Putamen (tissue), 1 donor: ENCODE measurements around the gene MELTF.

ENCODE experiments used
- DNase-seq: peaks from one replicate; pipeline ENCODE4 v3.0.0-alpha.2; 2016; ENCODE audit warnings: low spot score

The MELTF gene

GRCh38 chr3:196994056-196994455 is 35.6 kb downstream of the MELTF start:
- no peak for DNase-seq

GRCh38 chr3:196992461-196993065 is 37.1 kb downstream of the MELTF start:
- DNase-seq = no peak

DNA sequence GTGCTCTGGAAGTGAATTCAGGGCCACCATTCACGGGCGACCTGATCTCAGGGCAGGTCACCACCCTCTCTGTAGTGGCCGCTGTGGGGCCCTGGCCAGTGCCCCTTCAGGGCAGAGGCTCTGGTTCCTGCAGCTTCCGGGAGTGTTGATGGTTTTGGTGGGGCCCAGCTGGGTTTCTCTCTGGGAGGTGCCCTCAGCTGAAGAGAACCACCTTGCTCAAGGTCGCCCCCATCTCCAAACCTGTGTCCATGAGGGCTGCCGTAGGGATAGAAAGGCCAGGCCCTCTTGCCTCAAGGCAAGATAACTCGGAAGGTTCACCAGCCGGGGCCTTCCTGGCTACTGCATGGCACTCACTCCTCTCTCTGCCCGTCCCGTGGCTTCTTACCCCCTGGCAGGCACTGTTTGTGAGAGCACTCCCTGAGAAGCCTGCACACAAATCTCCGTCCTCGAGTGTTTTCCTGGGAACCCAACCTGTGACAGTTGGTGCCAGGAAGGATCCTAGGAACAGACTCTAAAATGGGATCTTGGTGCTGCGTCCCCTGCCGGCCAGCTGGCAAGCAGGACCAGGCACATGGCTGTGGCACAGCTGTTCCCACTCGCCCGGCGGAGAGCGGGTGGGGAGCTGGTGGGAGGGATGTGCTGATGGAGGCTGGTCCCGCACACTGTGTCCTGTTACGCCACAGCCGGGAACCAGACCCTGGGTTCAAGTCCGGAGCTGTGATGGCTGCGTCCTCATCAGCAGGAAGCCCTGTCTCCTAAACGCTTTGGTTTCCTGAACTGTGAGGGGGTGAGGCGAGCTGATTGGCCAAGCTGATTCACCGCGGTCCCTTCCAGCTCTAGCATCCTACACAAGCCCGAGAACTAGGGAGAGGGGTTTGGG is 37.8 kb downstream of the MELTF start:
- no peak for DNase-seq

DNA sequence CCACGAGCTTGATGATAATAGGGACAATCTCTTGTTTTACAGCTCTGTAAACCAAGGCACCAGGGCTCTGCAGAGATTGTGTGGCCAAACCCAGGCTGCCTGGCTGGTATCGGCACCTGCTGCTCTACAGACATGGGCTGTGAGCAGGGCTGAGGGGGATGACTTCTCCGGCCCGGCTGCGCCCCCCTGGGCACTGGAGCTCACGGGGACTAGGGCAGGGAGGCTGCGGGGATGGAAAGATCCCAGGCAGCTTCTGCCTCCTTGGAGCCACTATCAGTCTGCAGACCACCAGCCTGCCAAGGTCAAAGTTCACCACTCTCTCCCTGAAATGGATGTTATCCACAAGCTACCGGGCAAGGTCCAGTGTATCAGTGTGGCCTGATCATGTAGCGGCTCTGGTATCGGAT is 39.0 kb downstream of the MELTF start:
- no peak for DNase-seq

DNA sequence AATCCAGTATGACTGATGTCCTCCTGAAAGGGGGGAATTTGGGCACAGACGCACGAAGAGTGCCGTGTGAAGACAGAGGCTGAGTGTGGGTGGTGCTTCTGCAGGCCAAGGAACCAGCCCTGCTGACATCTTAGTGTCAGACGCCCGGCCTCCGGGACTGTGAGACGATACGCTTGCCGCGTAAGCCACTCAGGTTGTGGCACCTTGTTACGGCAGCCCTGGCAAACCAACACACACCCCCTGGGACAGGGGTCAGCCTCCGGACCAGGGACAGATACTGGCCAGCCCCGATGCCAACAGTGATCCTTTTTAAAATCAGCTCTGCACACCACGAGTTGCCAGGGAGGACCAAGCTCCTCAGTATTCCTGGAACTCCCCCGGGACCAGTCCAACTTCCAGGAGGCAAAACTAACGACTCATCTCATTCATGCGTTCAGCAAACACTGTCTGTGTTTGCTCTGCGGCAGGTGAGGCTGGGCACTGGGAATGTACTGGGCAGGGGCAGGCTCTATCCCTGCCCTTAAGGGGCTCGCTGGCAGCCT is 39.8 kb downstream of the MELTF start:
- no peak for DNase-seq

DNA sequence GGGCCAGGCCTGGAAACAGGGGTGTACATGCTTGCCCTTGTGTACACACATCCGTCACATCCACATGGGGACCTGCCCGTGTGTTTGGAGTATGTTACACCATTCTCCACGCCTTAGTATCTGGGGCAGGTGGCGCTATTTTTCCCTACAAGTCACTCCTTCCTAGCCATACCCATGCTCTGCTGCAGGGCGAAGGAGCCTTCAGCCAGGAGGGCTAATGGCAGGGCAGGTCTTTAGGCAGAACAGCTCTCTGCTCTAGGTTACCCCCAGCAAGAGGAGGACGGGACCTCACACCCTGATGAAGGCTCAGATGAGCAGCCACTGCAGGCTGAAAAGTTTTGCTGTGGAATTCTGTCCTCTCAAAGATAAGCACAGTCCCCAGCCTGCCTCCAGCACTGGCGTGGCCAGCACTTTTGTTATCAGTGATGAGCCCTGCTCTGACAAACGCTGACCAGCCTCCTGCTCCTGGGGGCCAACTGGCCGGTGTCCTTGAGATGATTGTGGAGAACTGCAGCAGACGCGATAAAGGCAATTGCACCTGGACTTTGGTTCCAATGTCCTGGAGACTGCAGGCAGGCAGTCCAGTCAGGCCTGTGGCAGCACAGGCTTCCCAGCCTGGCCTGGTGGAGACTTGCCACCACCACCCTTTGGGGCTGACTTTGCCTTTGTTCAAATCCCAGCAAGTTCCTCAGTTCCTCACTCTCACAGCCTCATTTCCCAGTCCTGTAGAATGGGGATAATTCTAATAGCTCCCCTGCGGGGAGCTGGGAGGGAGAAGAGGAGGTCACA is 41.2 kb downstream of the MELTF start:
- DNase-seq = no peak

GRCh38 chr3:196987022-196987421 is 42.6 kb downstream of the MELTF start:
- no peak for DNase-seq

DNA sequence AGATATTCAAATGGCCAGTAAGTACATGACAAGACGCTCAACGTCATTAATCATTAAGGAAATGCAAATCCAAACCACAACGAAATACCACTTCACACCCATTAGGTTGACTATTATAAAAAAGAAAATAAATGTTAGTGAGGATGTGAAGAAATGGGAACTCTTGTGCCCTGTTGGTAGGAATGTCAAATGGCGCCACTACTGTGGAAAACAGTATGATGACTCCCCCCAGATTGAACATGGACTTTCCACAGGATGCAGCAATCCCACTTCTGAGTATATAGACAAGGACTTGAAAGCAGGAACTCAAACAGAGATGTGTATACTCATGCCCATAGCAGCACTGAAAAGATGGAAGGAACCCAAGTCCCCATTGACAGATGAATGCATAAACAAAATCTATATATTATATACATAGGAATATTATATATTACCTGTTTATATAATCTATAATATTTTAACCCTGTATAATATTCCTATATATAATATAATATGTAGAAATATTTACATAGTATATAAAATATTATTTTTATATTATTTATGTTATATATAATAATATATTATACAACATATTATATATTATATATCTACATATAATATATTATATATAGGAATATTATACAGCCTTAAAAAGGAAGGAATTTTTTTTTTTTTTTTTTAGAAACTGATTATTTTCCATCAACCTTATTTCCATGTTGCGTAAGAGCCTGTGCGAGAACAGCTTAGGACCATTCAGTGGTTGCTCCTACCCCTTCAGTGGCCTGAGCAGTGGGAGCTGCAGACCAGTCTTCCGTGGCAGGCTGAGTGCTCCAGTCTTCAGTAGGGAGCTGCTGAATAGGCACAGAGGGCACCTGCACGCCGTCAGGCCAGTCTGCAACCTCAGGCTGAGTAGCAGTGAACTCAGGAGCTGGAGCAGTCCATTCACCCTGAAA is 43.4 kb downstream of the MELTF start:
- DNase-seq = no peak

DNA sequence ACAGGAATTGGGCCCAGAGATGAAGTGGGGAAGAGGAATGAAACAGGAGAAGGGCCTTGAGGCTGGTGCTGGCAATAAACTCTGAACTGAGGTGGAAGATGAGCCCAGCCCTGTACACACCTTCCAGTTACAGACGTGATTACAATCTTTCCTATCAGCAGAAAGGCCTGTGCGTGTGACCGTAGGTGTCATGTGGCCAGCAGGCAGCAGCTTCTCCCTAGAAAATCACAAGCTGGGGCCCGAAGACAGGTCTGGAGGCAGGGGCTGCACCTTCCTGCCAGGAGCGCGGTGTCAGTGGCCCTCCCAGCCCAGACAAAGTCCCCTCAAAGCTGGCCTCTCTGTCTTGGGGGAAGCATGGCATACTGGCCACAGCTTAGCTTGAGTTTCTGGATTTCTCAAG is 44.3 kb downstream of the MELTF start:
- no peak for DNase-seq

DNA sequence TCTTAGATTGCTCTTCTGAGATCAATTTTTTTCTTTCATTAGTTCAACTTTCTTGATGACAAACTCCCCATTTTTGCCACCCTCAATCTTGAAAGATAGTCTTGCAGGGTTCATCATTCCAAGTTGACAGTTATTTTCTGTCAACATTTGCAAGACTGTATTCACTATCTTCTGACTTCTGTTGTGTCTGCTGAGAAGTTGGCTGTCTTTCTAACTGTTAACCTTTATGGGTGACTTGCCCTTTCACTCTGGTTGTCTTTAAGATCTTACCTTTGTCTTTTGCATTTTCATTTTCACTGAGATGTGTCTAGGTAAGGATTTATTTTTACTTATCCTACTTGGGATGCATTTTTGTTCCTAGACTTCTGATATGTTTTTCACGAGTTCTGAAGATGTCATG is 46.4 kb downstream of the MELTF start:
- no peak for DNase-seq

DNA sequence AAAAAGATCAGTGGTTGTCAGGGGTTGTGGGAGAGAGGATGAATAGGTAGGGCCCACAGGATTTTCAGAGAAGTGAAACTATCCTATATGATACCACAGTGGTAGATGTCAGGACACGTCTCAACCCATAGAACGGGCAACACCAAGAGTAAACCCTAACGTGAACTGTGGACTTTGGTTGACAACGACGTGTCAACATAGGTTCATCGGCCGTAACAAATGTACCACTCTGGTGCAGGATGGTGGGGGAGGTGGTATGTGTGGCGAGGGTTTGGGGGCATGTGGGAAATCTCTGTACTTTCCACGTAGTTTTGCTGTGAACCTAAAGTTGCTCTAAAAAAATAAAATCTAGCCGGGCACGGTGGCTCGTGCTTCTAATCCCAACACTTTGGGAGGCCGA is 48.0 kb downstream of the MELTF start:
- DNase-seq = no peak

GRCh38 chr3:196979545-196979944 is 50.1 kb downstream of the MELTF start:
- DNase-seq = no peak

- no peak for DNase-seq
These were observed 52.7 kb downstream of the MELTF start for GRCh38 chr3:196976941-196977340.

- DNase-seq = no peak
These were observed 54.3 kb downstream of the MELTF start for GRCh38 chr3:196975349-196975748.

DNA sequence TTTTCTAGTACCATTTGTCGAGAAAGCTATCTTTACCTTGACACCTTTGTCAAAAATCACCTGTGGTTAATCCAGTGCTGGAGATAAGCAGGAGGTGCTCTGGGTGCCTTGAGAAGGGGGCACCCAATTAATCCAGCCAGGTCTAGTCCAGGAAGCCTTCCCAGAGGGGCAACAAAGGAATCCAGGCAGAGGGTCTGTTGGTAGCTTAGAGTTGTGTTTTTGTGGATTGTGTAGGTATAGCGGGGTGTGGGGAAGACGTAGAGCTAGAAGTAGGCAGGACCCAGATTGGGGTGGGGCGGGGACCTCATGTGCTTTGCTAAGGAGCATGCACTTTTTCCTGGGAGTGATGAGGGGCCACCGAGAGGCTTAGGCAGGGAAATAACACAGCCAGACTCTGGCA is 55.0 kb downstream of the MELTF start:
- DNase-seq = no peak

DNA sequence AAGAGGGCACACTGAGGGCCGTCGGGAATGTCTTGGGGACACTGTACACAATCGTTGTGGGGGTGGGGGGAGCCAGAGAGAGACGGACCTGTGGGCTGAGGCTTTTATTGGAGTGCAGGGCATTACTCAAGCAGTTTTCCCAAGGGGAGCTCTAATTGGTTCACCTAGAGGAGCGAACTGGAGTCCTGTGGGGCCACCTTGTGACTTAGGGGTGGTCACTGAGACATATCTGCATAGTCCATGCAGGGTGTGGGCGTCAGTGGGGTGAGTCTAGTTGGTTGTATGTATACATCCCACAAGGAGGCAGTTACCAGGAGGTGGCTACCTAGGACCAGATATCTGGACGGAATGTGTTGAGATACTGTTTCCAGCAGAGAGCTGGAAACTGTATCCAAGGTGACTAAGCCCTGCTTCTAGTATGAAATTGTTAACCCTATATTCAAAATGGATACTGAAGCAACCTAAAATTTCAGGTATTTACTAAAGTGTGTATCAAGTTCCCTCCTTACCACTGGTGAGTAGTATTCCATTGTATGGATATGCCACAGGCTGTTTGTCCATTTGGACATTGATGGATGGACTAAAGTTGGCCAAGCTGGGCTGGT is 58.4 kb downstream of the MELTF start:
- DNase-seq = no peak

DNA sequence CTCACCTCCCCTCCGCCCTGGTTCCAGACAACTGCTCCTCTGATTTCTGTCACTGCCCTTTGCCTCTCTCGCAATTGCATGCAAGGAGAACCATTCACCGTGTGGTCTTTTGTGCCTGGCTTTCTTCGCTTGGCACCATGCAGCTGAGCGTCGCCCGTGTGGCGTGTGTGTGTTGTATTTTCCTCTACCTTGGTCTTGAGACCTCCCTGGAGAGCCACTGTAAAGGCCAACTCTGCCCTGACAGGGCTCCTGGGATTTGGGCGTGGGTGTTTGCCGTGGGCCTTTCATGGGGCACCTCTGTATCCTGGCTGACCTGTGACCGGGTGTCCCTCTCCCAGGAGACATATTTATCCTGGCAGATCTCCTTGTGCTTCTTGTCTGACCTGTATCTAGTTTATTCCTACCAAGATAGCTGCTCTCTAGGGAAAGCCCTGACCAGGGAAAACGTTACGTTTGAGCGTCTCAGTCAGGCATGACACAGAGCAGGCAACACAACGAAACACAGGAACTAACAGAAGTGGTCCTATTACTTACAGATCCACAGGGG is 59.0 kb downstream of the MELTF start:
- DNase-seq = no peak

- DNase-seq = peak; percentile 25
These were observed 59.7 kb downstream of the MELTF start for GRCh38 chr3:196969660-196970546.

GRCh38 chr3:196969134-196969659 is 60.4 kb downstream of the MELTF start:
- DNase-seq = no peak
